PC-3 (cell line): ENCODE measurements around the gene EIF4G1.

Source experiments
- CTCF ChIP-seq: fragments of 300-600 bp; sonication (generic); conservative IDR thresholded peaks from 2 replicates; pipeline ENCODE4 v1.5.1; 2017; ENCODE audit warnings: antibody characterized with exemption, low read depth, mild to moderate bottlenecking, low read length
- EZH2 ChIP-seq: fragments of 300-600 bp; sonication (generic); IDR thresholded peaks from one replicate; pipeline ENCODE4 v1.6.1; 2017; ENCODE audit warnings: antibody characterized with exemption, mild to moderate bottlenecking, low read length; ENCODE audit not compliant: unreplicated experiment
- EZH2phosphoT487 ChIP-seq: fragments of 300-600 bp; sonication (generic); IDR thresholded peaks from 2 replicates; pipeline ENCODE4 v1.6.1; 2018; ENCODE audit warnings: mild to moderate bottlenecking, antibody characterized with exemption, low read length, borderline replicate concordance

GRCh38 chr3:184272269-184272668, 42.1 kb upstream of the EIF4G1 start:
- TF ChIP-seq CTCF (no peak), EZH2phosphoT487 (no peak), EZH2 (no peak)
